A549 (cell line): ENCODE data around the gene CIT. TPM values are rescaled to one million over a fixed set of nuclear protein-coding genes. Genes with fewer than 3 reads are reported as not detected.

Experiments
- ATAC-seq, 2 experiments: fragments of 200-7000 bp in 1 of 2; fragments of >200 bp in 1 of 2; cut with Nextera tagmentation in 1 of 2; cut with Tn5 transposase in 1 of 2; 3 replicates each; pipeline versions ENCODE4 v1.8.0 to v1.9.1; 2018 to 2020; ENCODE audit warnings: mild to moderate bottlenecking in 1 of 2, moderate library complexity in 1 of 2
- CTCF ChIA-PET: fragments of 300-600 bp; sonication (Branson Sonifier 250); formaldehyde crosslinking; extraction: SDS; loops from one replicate; lab custom pipeline; 2021; ENCODE audit warnings: antibody characterized with exemption, inconsistent platforms; lab: Yijun Ruan, JAX
- POLR2A ChIA-PET: fragments of 350-600 bp; formaldehyde crosslinking; extraction: SDS; loops from one replicate; lab custom pipeline; 2021; ENCODE audit warnings: antibody characterized with exemption, inconsistent platforms; lab: Yijun Ruan, JAX
- DNase-seq, 2 experiments: peaks; one replicate each; pipeline versions ENCODE4 v3.0.0 to v3.0.0-alpha.2; 2011 to 2016; ENCODE audit warnings: low read depth in 1 of 2, low spot score in 1 of 2
- FAIRE-seq: peaks from 2 replicates; lab custom pipeline; 2011; peaks lifted over from hg19 to GRCh38; lab: Jason Lieb, UNC
- H3K27ac ChIP-seq, 2 experiments: fragments of >200 bp; sonication (Bioruptor Twin); formaldehyde crosslinking; 3 replicates each; pipeline ENCODE4 v1.5.1; 2016 to 2017
- H3K4me1 ChIP-seq: fragments of >200 bp; sonication (Bioruptor Twin); formaldehyde crosslinking; 3 replicates; pipeline ENCODE4 v1.6.1; 2016
- H3K4me2 ChIP-seq: fragments of >200 bp; sonication (Bioruptor Twin); formaldehyde crosslinking; 3 replicates; pipeline ENCODE4 v1.6.1; 2016
- H3K4me3 ChIP-seq: fragments of >200 bp; sonication (Bioruptor Twin); formaldehyde crosslinking; 3 replicates; pipeline ENCODE4 v1.5.1; 2016
- H3K9me3 ChIP-seq: fragments of >200 bp; sonication (Bioruptor Twin); formaldehyde crosslinking; 3 replicates; pipeline ENCODE4 v1.6.1; 2016
- CBX2 ChIP-seq: fragments of 200-600 bp; sonication (generic); IDR thresholded peaks from 2 replicates; pipeline ENCODE4 v1.6.1; 2016; ENCODE audit warnings: low read depth, mild to moderate bottlenecking, borderline replicate concordance
- CTCF ChIP-seq: fragments of >200 bp; sonication (Bioruptor Twin); formaldehyde crosslinking; IDR thresholded peaks from 3 replicates; pipeline ENCODE4 v1.5.1; 2016
- EHF ChIP-seq: fragments of 250-450 bp; sonication (Bioruptor Pico); IDR thresholded peaks from 2 replicates; pipeline ENCODE4 v1.5.0; 2020; ENCODE audit warnings: mild to moderate bottlenecking
- ESRRA ChIP-seq: fragments of 150-350 bp; IDR thresholded peaks from 2 replicates; pipeline ENCODE4 v1.6.1; 2014; ENCODE audit warnings: mild to moderate bottlenecking, low read length, borderline replicate concordance
- FOXS1 ChIP-seq: fragments of 250-450 bp; sonication (Bioruptor Pico); IDR thresholded peaks from 2 replicates; pipeline ENCODE4 v1.5.0; 2020; ENCODE audit warnings: mild to moderate bottlenecking, moderate library complexity
- GATA3 ChIP-seq: IDR thresholded peaks from 2 replicates; pipeline ENCODE4 v1.6.1; 2012; ENCODE audit warnings: borderline replicate concordance
- HOXA7 ChIP-seq: fragments of 250-450 bp; sonication (Bioruptor Pico); IDR thresholded peaks from 2 replicates; pipeline ENCODE4 v1.5.0; 2020; ENCODE audit warnings: mild to moderate bottlenecking, moderate library complexity
- HOXB13 ChIP-seq: fragments of 250-450 bp; sonication (Bioruptor Pico); IDR thresholded peaks from 2 replicates; pipeline ENCODE4 v1.5.0; 2020; ENCODE audit warnings: low read depth, mild to moderate bottlenecking, moderate library complexity
- KDM5A ChIP-seq: fragments of 200-600 bp; sonication (generic); IDR thresholded peaks from 2 replicates; pipeline ENCODE4 v1.6.1; 2016; ENCODE audit warnings: antibody characterized with exemption, mild to moderate bottlenecking
- NFE2L2 ChIP-seq: fragments of 150-350 bp; conservative IDR thresholded peaks from 2 replicates; pipeline ENCODE4 v1.6.1; 2014; ENCODE audit warnings: low read length
- POLR2AphosphoS2 ChIP-seq: conservative IDR thresholded peaks from 2 replicates; pipeline ENCODE4 v1.6.1; 2012; ENCODE audit warnings: low read length, improper control_type of control experiment, inconsistent platforms
- RAD21 ChIP-seq, 2 experiments: fragments of >200 bp in 1 of 2; sonication (Bioruptor Twin) in 1 of 2; formaldehyde crosslinking in 1 of 2; IDR thresholded peaks in 1 of 2; conservative IDR thresholded peaks in 1 of 2; 2 replicates in 1 of 2; 3 replicates in 1 of 2; pipeline ENCODE4 v1.6.1; 2012 to 2018; ENCODE audit warnings: inconsistent platforms in 1 of 2
- RFX5 ChIP-seq: fragments of 450-650 bp; IDR thresholded peaks from 2 replicates; pipeline ENCODE4 v1.7.1; 2014; ENCODE audit warnings: antibody characterized with exemption, mild to moderate bottlenecking, moderate library complexity
- RNF2 ChIP-seq: fragments of 200-600 bp; sonication (generic); IDR thresholded peaks from 2 replicates; pipeline ENCODE4 v1.6.1; 2016; ENCODE audit warnings: low read depth, mild to moderate bottlenecking, antibody characterized with exemption, moderate library complexity, borderline replicate concordance
- SMC3 ChIP-seq: fragments of >200 bp; sonication (Bioruptor Twin); formaldehyde crosslinking; IDR thresholded peaks from 3 replicates; pipeline ENCODE4 v1.6.1; 2018; ENCODE audit warnings: inconsistent platforms
- ZSCAN20 ChIP-seq: fragments of 250-450 bp; sonication (Bioruptor Pico); IDR thresholded peaks from 2 replicates; pipeline ENCODE4 v1.8.0; 2022; ENCODE audit warnings: mild to moderate bottlenecking, moderate library complexity
- WGBS: methylation state at CpG from one replicate; pipeline ENCODE4 v1.1.6; 2017; ENCODE audit errors: missing lambda C conversion rate; 5-methylcytosine and 5-hydroxymethylcytosine counted together
- polyA plus RNA-seq, 4 experiments: library from polyadenylated mRNA; depleted of rRNA in 3 of 4; stranded (reverse); fragments of >200 nt; fragmentation: RNase III in 1 of 4; extraction: RNeasy Plus Mini Kit Qiagen cat#74134 plus additional on column Dnase treatment in 1 of 4; gene quantifications; 2 replicates in 3 of 4; 3 replicates in 1 of 4; pipeline ENCODE4 v1.2.3, GENCODE V29; 2011 to 2017
- TF ChIP-seq, protein P1 (sequence below): fragments of 200-600 bp; sonication (generic); IDR thresholded peaks from 2 replicates; pipeline ENCODE4 v1.6.1; 2016; ENCODE audit warnings: antibody characterized with exemption, mild to moderate bottlenecking, moderate library complexity

CIT gene
- polyA plus RNA-seq, 2 of the 4 experiments (the other 2 are of a cell fraction), result 12.5 to 25.4 TPM

- TF ChIP-seq RNF2, result no peak
These were observed 34.1 kb upstream of the CIT start (continued) for GRCh38 chr12:119911182-119911581.

DNA sequence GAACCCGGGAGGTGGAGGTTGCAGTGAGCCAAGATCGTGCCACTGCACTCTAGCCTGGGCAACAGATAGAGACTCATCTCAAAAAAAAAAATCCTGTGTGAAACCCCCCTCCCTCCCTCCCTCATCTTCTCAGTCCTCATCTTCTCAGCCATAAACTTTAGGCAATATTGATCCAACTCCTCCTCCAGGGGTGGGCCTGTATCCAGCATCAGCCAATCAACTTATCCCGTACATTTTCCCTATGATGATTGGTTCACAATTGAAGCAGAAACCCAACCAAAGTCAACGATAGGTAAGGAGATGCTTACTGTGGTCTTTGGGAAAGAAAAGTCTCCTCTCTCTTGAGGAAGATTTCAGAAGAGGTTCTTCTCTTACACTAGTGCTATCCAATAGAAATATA lies 33.5 kb upstream of the CIT start:
- FAIRE-seq (no peak), ATAC-seq (no peak)
- CTCF ChIA-PET, result interaction anchor here (0.8 to 1.0 kb wide), 2 partner anchors 9 to 29 kb away, joined by 3 to 4 read pairs; no protein-coding TSS in a partner anchor

DNA sequence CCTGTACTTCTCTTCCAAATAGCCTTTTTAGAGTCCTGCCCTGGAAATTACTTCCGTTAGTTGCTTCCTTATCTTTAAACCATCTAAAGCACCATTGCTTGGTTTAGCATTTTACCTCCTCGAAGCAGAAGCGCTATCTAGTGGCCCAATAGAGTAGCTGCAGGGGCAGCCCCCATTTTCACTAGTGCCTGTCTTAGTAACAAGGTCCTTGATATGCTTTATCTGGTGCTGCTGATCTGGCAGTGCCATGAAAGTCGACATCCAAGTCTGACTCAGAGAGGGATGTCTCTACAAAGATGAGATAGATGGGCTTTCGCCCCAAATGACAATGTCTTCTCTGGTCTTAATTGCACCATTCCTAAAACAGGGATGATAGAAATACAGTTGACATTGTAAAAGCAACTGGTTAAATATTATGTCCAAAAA lies 25.0 kb upstream of the CIT start:
- TF ChIP-seq GATA3 (peak; percentile 96), CTCF (peak; percentile 89), SMC3 (peak; percentile 66), RAD21 (conservative IDR thresholded peaks at IDR 0.05 in 1 of 2, IDR thresholded peaks at IDR 0.05 in 1 of 2) (peak; percentile 75 to 93), RFX5 (no peak)
- FAIRE-seq (no peak), ATAC-seq (peak; percentile 96 to 98), DNase-seq (peak; percentile 82 to 88)
- no peaks in the 10 kb centered on the region for H3K9me3 ChIP-seq
- H3K4me1 ChIP-seq, result 0 out of 3 replicates have a peak, but pooled peaks cover 3% of the 10 kb centered on the region
- CTCF ChIA-PET, result interaction anchor here (0.8 to 2.1 kb wide), 14 partner anchors 9 to 207 kb away, joined by 3 to 11 read pairs (median 4); partner anchors contain the start of gene CIT
- 2% methylated on average over 5 of the region's 5 CpGs for WGBS
- no peak overlapping the region for H3K27ac ChIP-seq
- POLR2A ChIA-PET, result interaction anchor here (0.6 kb wide), 1 partner anchor 177 kb away, joined by 3 read pairs; no protein-coding TSS in a partner anchor
- peak overlapping the region; percentile 35 for H3K4me2 ChIP-seq
- no peak overlapping the region for H3K4me3 ChIP-seq

More for the DNA sequence above, 33.5 kb upstream of the CIT start:
- no peak overlapping the region for H3K27ac ChIP-seq
- no peak overlapping the region for H3K4me3 ChIP-seq
- DNase-seq, result no peak
- H3K4me2 ChIP-seq, result no peak overlapping the region
- 81% methylated on average over 4 of the region's 4 CpGs for WGBS
- H3K9me3 ChIP-seq, result no peaks in the 10 kb centered on the region
- no peaks in the 10 kb centered on the region for H3K4me1 ChIP-seq
- POLR2A ChIA-PET, result no interaction called here
- TF ChIP-seq NFE2L2, result no peak
- TF ChIP-seq FOXS1 (CRISPR knock-in tag), result no peak
- no peak for TF ChIP-seq KDM5A
- TF ChIP-seq, protein P1, sequence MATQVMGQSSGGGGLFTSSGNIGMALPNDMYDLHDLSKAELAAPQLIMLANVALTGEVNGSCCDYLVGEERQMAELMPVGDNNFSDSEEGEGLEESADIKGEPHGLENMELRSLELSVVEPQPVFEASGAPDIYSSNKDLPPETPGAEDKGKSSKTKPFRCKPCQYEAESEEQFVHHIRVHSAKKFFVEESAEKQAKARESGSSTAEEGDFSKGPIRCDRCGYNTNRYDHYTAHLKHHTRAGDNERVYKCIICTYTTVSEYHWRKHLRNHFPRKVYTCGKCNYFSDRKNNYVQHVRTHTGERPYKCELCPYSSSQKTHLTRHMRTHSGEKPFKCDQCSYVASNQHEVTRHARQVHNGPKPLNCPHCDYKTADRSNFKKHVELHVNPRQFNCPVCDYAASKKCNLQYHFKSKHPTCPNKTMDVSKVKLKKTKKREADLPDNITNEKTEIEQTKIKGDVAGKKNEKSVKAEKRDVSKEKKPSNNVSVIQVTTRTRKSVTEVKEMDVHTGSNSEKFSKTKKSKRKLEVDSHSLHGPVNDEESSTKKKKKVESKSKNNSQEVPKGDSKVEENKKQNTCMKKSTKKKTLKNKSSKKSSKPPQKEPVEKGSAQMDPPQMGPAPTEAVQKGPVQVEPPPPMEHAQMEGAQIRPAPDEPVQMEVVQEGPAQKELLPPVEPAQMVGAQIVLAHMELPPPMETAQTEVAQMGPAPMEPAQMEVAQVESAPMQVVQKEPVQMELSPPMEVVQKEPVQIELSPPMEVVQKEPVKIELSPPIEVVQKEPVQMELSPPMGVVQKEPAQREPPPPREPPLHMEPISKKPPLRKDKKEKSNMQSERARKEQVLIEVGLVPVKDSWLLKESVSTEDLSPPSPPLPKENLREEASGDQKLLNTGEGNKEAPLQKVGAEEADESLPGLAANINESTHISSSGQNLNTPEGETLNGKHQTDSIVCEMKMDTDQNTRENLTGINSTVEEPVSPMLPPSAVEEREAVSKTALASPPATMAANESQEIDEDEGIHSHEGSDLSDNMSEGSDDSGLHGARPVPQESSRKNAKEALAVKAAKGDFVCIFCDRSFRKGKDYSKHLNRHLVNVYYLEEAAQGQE, result no peak
- TF ChIP-seq ZSCAN20 (CRISPR knock-in tag), result no peak
- TF ChIP-seq EHF (CRISPR knock-in tag), result no peak
- TF ChIP-seq POLR2AphosphoS2, result no peak
- TF ChIP-seq HOXB13 (CRISPR knock-in tag), result no peak
- no peak for TF ChIP-seq ESRRA
- TF ChIP-seq CBX2, result no peak
- no peak for TF ChIP-seq HOXA7 (CRISPR knock-in tag)
